Subcutaneous adipose tissue (tissue), 4 donors: ENCODE data around the gene ARF5. TPM values are rescaled to one million over a fixed set of nuclear protein-coding genes. Genes with fewer than 3 reads are reported as not detected.

Experiments used
- total RNA-seq, 4 donors: library from RNA; depleted of rRNA; stranded (reverse); fragments of >200 nt; gene quantifications; one replicate each; pipeline ENCODE4 v1.1.0, GENCODE V29; 2016

ARF5 gene
- total RNA-seq, 4 donors from 2014 or later: 64.9 to 140 (median 116) TPM

Other genes starting within 250 kb of the ARF5 start
- 10 to 100 TPM; 31.3 to 57.7 (median 33.1) TPM for gene ZNF800, start 195.7 kb upstream of the ARF5 start, total RNA-seq
- 10 to 100 TPM; 15.2 to 20.7 (median 17.3) TPM for gene GCC1, start 2.8 kb upstream of the ARF5 start, total RNA-seq
- 1 to 10 TPM in 1 of 4 donors, not detected in 3; 1.3 TPM for gene FSCN3, start 5.3 kb downstream of the ARF5 start, total RNA-seq
- not detected for gene PAX4, start 29.7 kb downstream of the ARF5 start, total RNA-seq
- gene SND1, start 63.8 kb downstream of the ARF5 start, total RNA-seq: 10 to 100 TPM; 73.9 to 98.3 (median 88.9) TPM